Measurements from ENCODE around the gene TECPR1. TPM values are rescaled to one million over a fixed set of nuclear protein-coding genes. Genes with fewer than 3 reads are reported as not detected.

Gene TECPR1
- total RNA-seq, 2 donors from 2014 or later = 19.7 to 28.3 TPM

- Histone ChIP-seq H3K9me3 (no peaks in the 10 kb centered on the region), H3K27ac (no peak overlapping the region), H3K36me3 (replicated peaks in 1 of 2; ENCODE audit: insufficient read depth in 1 of 2, low read depth in 2 of 2) (peaks cover 6 to 12% of the 10 kb centered on the region in 2 donors), H3K4me1 (no peaks in the 10 kb centered on the region), H3K27me3 (no peaks in the 10 kb centered on the region), H3K4me3 (no peak overlapping the region)
- TF ChIP-seq CTCF (IDR thresholded peaks at IDR 0.05) (no peak), POLR2A (IDR thresholded peaks at IDR 0.05) (no peak)
- DNase-seq (no peak), ATAC-seq (no peak)
- intact Hi-C loops (cut with DNase I) = no loop called here
- 67 to 82% methylated on average over 15 of the region's 15 CpGs for WGBS, 2 donors
Observed at GRCh38 chr7:98202367-98203195, 49.5 kb downstream of the TECPR1 start.

- H3K36me3 ChIP-seq (replicated peaks in 1 of 2; ENCODE audit: insufficient read depth in 1 of 2, low read depth in 2 of 2) = peaks cover 0 to under 1% of the 10 kb centered on the region in 2 donors
Observed at GRCh38 chr7:98200364-98200763, 51.7 kb downstream of the TECPR1 start.

GRCh38 chr7:98199131-98199530 is 52.9 kb downstream of the TECPR1 start:
- ATAC-seq (no peak), DNase-seq (no peak)
- Histone ChIP-seq H3K27ac (no peak overlapping the region), H3K36me3 (replicated peaks in 1 of 2; ENCODE audit: insufficient read depth in 1 of 2, low read depth in 2 of 2) (peaks cover 0 to 2% of the 10 kb centered on the region in 2 donors), H3K4me1 (no peaks in the 10 kb centered on the region), H3K4me3 (no peak overlapping the region), H3K9me3 (no peaks in the 10 kb centered on the region), H3K27me3 (no peaks in the 10 kb centered on the region)
- no peak for TF ChIP-seq CTCF (IDR thresholded peaks at IDR 0.05)
- TF ChIP-seq POLR2A (IDR thresholded peaks at IDR 0.05) = no peak
- WGBS, 2 donors = 94 to 95% methylated on average over 5 of the region's 5 CpGs
- intact Hi-C loops (cut with DNase I) = no loop called here

More at GRCh38 chr7:98200364-98200763, 51.7 kb downstream of the TECPR1 start:
- DNase-seq = no peak
- intact Hi-C loops (cut with DNase I) = no loop called here
- Histone ChIP-seq H3K4me3 (no peak overlapping the region), H3K27me3 (no peaks in the 10 kb centered on the region), H3K9me3 (no peaks in the 10 kb centered on the region), H3K4me1 (no peaks in the 10 kb centered on the region), H3K27ac (no peak overlapping the region)
- ATAC-seq = no peak
- TF ChIP-seq CTCF (IDR thresholded peaks at IDR 0.05) = no peak
- TF ChIP-seq POLR2A (IDR thresholded peaks at IDR 0.05) = no peak
- WGBS, 2 donors = 84 to 91% methylated on average over 6 of the region's 6 CpGs

GRCh38 chr7:98196706-98197605 is 55.1 kb downstream of the TECPR1 start:
- Histone ChIP-seq H3K4me3 (no peak overlapping the region), H3K9me3 (no peaks in the 10 kb centered on the region), H3K36me3 (replicated peaks in 1 of 2; ENCODE audit: insufficient read depth in 1 of 2, low read depth in 2 of 2) (peaks cover 3 to 9% of the 10 kb centered on the region in 2 donors), H3K27ac (no peak overlapping the region), H3K27me3 (no peaks in the 10 kb centered on the region), H3K4me1 (no peaks in the 10 kb centered on the region)
- ATAC-seq (no peak), DNase-seq (no peak)
- TF ChIP-seq POLR2A (IDR thresholded peaks at IDR 0.05) = no peak
- no peak for TF ChIP-seq CTCF (IDR thresholded peaks at IDR 0.05)
- intact Hi-C loops (cut with DNase I) = no loop called here
- whole genome bisulfite sequencing, 2 donors = 82 to 91% methylated on average over 16 of the region's 16 CpGs
